ENCODE results near the gene DNAH10. TPM values are rescaled to one million over a fixed set of nuclear protein-coding genes. Genes with fewer than 3 reads are reported as not detected.

DNAH10 gene
- total RNA-seq, 1 donor from 2014 or later, result under 0.01 TPM

DNA sequence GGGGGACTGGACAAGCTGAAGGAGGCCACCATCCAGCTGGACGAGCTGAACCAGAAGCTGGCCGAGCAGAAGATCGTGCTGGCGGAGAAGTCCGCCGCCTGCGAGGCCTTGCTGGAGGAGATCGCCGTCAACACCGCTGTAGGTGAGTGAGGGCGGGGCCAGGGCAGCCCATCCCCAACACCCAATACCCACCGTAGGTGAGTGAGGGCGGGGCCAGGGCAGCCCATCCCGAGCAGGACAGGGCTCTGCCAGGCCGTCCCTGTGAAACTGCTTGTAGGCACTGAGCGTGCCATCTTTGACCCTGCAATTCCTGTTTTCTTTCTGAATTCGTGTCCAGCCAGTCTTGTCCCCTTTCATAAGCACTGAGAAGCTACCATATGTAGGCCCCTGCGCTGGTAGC, 136.6 kb downstream of the DNAH10 start:
- FAIRE-seq, result no peak

DNA sequence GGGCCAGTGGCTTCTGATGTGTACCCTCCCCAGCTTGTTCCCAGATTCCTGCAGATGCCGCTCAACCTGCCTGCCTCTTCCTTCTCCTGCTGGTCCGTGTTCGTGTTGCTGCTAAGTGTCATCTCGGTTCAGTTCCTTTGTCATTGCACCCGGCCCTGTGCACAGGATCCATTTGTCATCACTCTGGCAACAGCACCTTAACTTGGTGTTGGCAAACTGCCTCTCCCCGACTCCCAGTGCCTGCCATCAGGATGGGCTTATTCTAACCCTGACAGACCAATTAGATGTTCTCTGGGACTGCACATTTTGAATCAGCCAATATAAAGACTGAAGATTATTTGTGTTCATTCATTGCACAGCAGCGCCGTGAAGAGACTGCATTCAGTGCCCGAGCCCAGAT, 137.3 kb downstream of the DNAH10 start:
- no peak for DNase-seq (ENCODE audit: low read depth)
- H3K4me3 ChIP-seq (ENCODE audit: low read depth, low read length), result no peak overlapping the region
- TF ChIP-seq CTCF (IDR thresholded peaks at IDR 0.05; ENCODE audit: insufficient read depth, low read length, severe bottlenecking), result no peak
- no peaks in the 10 kb centered on the region for H3K27me3 ChIP-seq (ENCODE audit: control insufficient read depth, insufficient read depth, low read length)
- no peak for FAIRE-seq
- H3K36me3 ChIP-seq (ENCODE audit: control insufficient read depth, insufficient read depth, low read length), result no peaks in the 10 kb centered on the region

More for the DNA sequence above, 136.6 kb downstream of the DNAH10 start:
- no peak for DNase-seq (ENCODE audit: low read depth)
- Histone ChIP-seq H3K36me3 (ENCODE audit: control insufficient read depth, insufficient read depth, low read length) (no peaks in the 10 kb centered on the region), H3K4me3 (ENCODE audit: low read depth, low read length) (no peak overlapping the region), H3K27me3 (ENCODE audit: control insufficient read depth, insufficient read depth, low read length) (no peaks in the 10 kb centered on the region)
- TF ChIP-seq CTCF (IDR thresholded peaks at IDR 0.05; ENCODE audit: insufficient read depth, low read length, severe bottlenecking), result no peak

DNA sequence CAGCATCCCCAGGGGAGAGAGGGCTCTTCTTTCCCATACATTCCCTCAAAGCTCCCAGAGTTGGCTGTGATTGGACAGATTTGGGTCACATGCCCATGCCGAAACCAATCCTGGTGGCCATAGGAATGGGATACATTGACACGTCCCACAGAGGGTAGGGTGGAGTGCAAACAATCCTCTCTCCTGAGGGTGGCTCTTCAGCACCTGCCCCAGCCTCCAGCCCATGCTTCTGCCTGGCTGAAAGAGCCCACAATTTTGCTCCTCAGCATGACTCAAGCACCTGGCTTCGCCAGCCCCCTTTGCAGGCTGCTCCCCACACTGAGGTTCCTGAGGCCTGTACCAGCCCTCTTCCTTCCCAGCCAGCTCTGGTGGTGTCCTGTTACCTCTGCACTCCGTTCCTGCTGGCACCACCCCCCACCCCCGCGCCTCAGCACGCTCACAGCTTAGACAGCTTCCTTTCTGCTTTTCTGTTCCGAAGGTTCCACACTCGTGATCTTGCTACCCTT, 138.8 kb downstream of the DNAH10 start:
- peak; percentile 47 for DNase-seq (ENCODE audit: low read depth)
- H3K36me3 ChIP-seq (ENCODE audit: control insufficient read depth, insufficient read depth, low read length), result no peaks in the 10 kb centered on the region
- no peak for TF ChIP-seq CTCF (IDR thresholded peaks at IDR 0.05; ENCODE audit: insufficient read depth, low read length, severe bottlenecking)
- no peak overlapping the region for H3K4me3 ChIP-seq (ENCODE audit: low read depth, low read length)
- no peak for FAIRE-seq
- H3K27me3 ChIP-seq (ENCODE audit: control insufficient read depth, insufficient read depth, low read length), result no peaks in the 10 kb centered on the region

DNA sequence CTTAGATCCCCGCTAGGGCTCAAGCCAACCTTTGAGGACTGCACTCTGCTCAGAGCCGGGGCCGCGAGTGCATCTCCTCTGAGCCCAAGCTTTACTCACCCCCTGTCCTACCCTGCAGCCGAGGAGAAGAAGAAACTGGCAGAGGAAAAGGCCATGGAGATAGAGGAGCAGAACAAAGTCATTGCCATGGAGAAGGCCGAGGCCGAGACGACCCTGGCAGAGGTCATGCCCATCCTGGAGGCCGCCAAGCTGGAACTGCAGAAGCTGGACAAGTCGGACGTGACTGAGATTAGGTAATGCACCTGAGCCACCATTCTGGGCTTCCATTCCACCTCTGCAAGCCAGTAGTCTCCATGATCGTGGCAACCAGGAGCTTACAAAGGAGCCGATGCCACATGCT, 140.7 kb downstream of the DNAH10 start:
- FAIRE-seq (no peak), DNase-seq (ENCODE audit: low read depth) (no peak)
- H3K36me3 ChIP-seq (ENCODE audit: control insufficient read depth, insufficient read depth, low read length), result no peaks in the 10 kb centered on the region
- TF ChIP-seq CTCF (IDR thresholded peaks at IDR 0.05; ENCODE audit: insufficient read depth, low read length, severe bottlenecking), result no peak
- H3K4me3 ChIP-seq (ENCODE audit: low read depth, low read length), result no peak overlapping the region
- no peaks in the 10 kb centered on the region for H3K27me3 ChIP-seq (ENCODE audit: control insufficient read depth, insufficient read depth, low read length)

GRCh38 chr12:123903301-123904065, 141.4 kb downstream of the DNAH10 start:
- Histone ChIP-seq H3K36me3 (ENCODE audit: control insufficient read depth, insufficient read depth, low read length) (no peaks in the 10 kb centered on the region), H3K27me3 (ENCODE audit: control insufficient read depth, insufficient read depth, low read length) (no peaks in the 10 kb centered on the region), H3K4me3 (ENCODE audit: low read depth, low read length) (no peak overlapping the region)
- no peak for DNase-seq (ENCODE audit: low read depth)
- no peak for TF ChIP-seq CTCF (IDR thresholded peaks at IDR 0.05; ENCODE audit: insufficient read depth, low read length, severe bottlenecking)
- no peak for FAIRE-seq
